Sigmoid colon (tissue), 7 donors: ENCODE measurements around the gene GNAI2. TPM values are rescaled to one million over a fixed set of nuclear protein-coding genes. Genes with fewer than 3 reads are reported as not detected.

ENCODE experiments used
- DNase-seq: peaks from one replicate; pipeline ENCODE4 v3.0.0-alpha.2; 2019
- H3K27ac ChIP-seq, 4 donors: fragments of 200-600 bp; sonication (generic); one replicate each; pipeline ENCODE4 v1.5.1; 2016 to 2019; ENCODE audit warnings: mild to moderate bottlenecking in 1 of 4
- H3K27me3 ChIP-seq, 3 donors: fragments of 200-600 bp; sonication (generic); one replicate each; pipeline ENCODE4 v1.5.1; 2019; ENCODE audit warnings: mild to moderate bottlenecking in 1 of 3
- H3K36me3 ChIP-seq, 4 donors: fragments of 200-600 bp; sonication (generic); one replicate each; pipeline ENCODE4 v1.5.1; 2016 to 2019
- H3K4me1 ChIP-seq, 4 donors: fragments of 200-600 bp; sonication (generic); one replicate each; pipeline ENCODE4 v1.5.1; 2017 to 2019
- H3K4me3 ChIP-seq, 4 donors: fragments of 200-600 bp; sonication (generic); one replicate each; pipeline ENCODE4 v1.5.1; 2017 to 2019; ENCODE audit warnings: mild to moderate bottlenecking in 2 of 4, moderate library complexity in 1 of 4
- H3K9me3 ChIP-seq, 4 donors: fragments of 200-600 bp in 3 of 4; sonication (generic) in 3 of 4; one replicate each; pipeline versions ENCODE4 v1.5.1 to v1.6.1; 2013 to 2019
- CTCF ChIP-seq, 4 experiments: fragments of 450-650 bp in 3 of 4; fragments of 200-600 bp in 1 of 4; IDR thresholded peaks; one replicate each; pipeline ENCODE4 v1.5.1; 2016 to 2019; ENCODE audit warnings: antibody characterized with exemption in 4 of 4, mild to moderate bottlenecking in 3 of 4, moderate library complexity in 2 of 4
- EP300 ChIP-seq, 4 donors: sonication (generic); formaldehyde crosslinking; IDR thresholded peaks; one replicate each; pipeline ENCODE4 v1.6.1; 2017; ENCODE audit warnings: antibody characterized with exemption in 4 of 4
- POLR2A ChIP-seq, 2 donors: fragments of 450-650 bp; IDR thresholded peaks; one replicate each; pipeline ENCODE4 v1.6.1; 2016; ENCODE audit warnings: antibody characterized with exemption in 2 of 2, mild to moderate bottlenecking in 2 of 2, moderate library complexity in 2 of 2
- POLR2AphosphoS5 ChIP-seq, 4 donors: sonication (generic); formaldehyde crosslinking; IDR thresholded peaks; one replicate each; pipeline ENCODE4 v1.6.1; 2017; ENCODE audit warnings: antibody characterized with exemption in 4 of 4
- WGBS, 2 donors: extraction: QIAGEN DNeasy Blood & Tissue Kit; methylation state at CpG; one replicate each; pipeline ENCODE4 v1.1.7; 2013; 5-methylcytosine and 5-hydroxymethylcytosine counted together
- intact Hi-C: fragments of 100-400 bp; cut with DNase I; formaldehyde crosslinking; loops from one replicate; pipeline ENCODE4 v1.15.1; 2023
- polyA plus RNA-seq, 3 donors: library from polyadenylated mRNA; stranded (reverse); fragments of 200-250 nt; gene quantifications; one replicate each; pipeline ENCODE4 v1.2.3, GENCODE V29; 2013
- total RNA-seq, 4 donors: library from RNA; depleted of rRNA; stranded (reverse); fragments of >200 nt; gene quantifications; one replicate each; pipeline ENCODE4 v1.1.0, GENCODE V29; 2016
- donor health status: healthy with polysubstance abuse.
- donor health status: Bipolar disorder and iron deficiency.
- donor health status: healthy.

Gene GNAI2
- total and polyA plus RNA-seq, 7 donors: 43.9 to 171 (median 149) TPM

DNA sequence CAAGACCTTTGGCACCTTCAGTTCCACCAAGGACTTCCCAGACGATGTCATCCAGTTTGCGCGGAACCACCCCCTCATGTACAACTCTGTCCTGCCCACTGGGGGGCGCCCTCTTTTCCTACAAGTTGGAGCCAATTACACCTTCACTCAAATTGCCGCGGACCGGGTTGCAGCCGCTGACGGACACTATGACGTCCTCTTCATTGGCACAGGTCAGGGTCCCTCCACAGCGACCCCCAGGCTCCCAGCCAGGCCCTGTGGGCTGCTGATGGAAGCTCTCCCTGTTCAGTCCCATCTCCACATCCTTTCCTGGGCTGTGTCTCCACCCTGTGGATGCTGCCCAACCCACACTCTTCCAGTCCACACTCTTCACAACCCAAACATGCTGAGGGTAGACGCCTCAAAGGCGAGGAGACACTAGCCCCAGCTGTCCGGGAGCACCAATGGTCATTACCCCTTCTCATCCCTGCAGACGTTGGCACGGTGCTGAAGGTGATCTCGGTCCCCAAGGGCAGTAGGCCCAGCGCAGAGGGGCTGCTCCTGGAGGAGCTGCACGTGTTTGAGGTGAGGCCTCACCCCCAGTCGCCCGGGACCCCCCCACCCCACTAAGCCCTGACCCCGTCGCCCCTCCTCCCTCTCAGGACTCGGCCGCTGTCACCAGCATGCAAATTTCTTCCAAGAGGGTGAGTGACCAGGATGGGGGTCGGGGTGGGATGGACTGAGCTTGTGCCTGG lies 38.5 kb downstream of the GNAI2 start:
- peak; percentile 80 for DNase-seq
- TF ChIP-seq POLR2AphosphoS5 (IDR thresholded peaks at IDR 0.05) (peak in 1 of 4 donors; percentile 17), CTCF (IDR thresholded peaks at IDR 0.05) (peak; percentile 40 to 68 (median 64)), POLR2A (IDR thresholded peaks at IDR 0.05) (no peak)
- intact Hi-C loops: no loop called here
- Histone ChIP-seq H3K4me3 (no peak overlapping the region), H3K4me1 (peaks cover 0 to 41% (median 27%) of the 10 kb centered on the region in 4 donors), H3K36me3 (peaks cover 0 to 11% (median 0%) of the 10 kb centered on the region in 4 donors), H3K27me3 (peaks cover 0 to 21% (median 0%) of the 10 kb centered on the region in 3 donors), H3K27ac (no peak overlapping the region), H3K9me3 (no peaks in the 10 kb centered on the region)
- 37 to 45% methylated on average over 26 of the region's 26 CpGs for WGBS, 2 donors

DNA sequence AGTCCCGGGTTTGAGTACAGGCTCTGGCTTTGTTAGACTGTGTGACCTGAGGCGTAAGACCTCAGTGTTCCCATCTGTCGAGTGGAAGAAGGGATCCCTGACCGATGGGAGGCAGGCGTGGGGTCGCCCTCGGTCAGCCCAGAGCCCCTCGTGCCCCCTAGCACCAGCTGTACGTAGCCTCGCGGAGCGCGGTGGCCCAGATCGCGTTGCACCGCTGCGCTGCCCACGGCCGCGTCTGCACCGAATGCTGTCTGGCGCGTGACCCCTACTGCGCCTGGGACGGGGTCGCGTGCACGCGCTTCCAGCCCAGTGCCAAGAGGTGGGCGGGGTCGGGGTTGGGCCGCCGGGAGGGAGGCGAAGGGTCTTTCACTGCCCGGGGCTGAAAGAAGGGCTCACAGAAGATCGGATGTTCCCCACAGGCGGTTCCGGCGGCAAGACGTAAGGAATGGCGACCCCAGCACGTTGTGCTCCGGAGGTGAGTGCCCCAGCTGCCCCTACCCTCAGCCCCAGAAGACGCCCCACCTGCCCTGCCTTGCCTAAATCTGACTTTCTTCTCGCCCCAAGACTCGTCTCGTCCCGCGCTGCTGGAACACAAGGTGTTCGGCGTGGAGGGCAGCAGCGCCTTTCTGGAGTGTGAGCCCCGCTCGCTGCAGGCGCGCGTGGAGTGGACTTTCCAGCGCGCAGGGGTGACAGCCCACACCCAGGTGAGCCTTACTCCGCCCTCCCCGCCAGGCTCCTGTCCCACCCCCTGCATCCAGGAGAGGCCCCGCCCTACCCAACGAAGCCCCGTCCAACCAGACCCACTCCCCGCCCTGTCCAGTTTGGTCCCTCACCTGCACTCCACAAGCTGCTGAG lies 39.4 kb downstream of the GNAI2 start:
- TF ChIP-seq POLR2AphosphoS5 (IDR thresholded peaks at IDR 0.05): no peak
- TF ChIP-seq CTCF (IDR thresholded peaks at IDR 0.05): no peak
- TF ChIP-seq EP300 (IDR thresholded peaks at IDR 0.05): no peak
- no peak for TF ChIP-seq POLR2A (IDR thresholded peaks at IDR 0.05)
- Histone ChIP-seq H3K27ac (no peak overlapping the region), H3K36me3 (peaks cover 0 to 11% (median 0%) of the 10 kb centered on the region in 4 donors), H3K4me1 (peaks cover 0 to 33% (median 20%) of the 10 kb centered on the region in 4 donors), H3K27me3 (peaks cover 0 to 21% (median 0%) of the 10 kb centered on the region in 3 donors), H3K4me3 (no peak overlapping the region), H3K9me3 (no peaks in the 10 kb centered on the region)
- 46 to 80% methylated on average over 65 of the region's 65 CpGs for WGBS, 2 donors
- intact Hi-C loops: no loop called here
- DNase-seq: peak; percentile 64

DNA sequence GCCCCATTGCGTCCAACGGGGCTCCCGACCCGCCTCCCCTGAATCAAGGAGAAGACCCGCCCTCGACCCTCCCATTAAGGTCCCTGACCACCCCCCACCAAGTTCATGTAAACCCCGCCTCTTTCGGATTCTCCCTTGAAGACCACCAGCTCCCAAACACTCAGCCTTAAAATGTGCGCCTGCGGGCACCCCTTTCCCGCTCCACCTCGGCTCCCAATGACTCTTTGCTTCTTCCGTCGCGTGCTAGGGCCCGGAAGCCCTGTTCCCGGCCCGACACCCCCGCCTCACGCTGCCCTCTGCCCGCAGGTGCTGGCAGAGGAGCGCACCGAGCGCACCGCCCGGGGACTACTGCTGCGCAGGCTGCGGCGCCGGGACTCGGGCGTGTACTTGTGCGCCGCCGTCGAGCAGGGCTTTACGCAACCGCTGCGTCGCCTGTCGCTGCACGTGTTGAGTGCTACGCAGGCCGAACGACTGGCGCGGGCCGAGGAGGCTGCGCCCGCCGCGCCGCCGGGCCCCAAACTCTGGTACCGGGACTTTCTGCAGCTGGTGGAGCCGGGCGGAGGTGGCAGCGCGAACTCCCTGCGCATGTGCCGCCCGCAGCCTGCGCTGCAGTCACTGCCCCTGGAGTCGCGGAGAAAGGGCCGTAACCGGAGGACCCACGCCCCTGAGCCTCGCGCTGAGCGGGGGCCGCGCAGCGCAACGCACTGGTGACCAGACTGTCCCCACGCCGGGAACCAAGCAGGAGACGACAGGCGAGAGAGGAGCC lies 40.2 kb downstream of the GNAI2 start:
- Histone ChIP-seq H3K36me3 (peaks cover 0 to 11% (median 0%) of the 10 kb centered on the region in 4 donors), H3K27me3 (peaks cover 0 to 21% (median 0%) of the 10 kb centered on the region in 3 donors), H3K4me1 (peaks cover 0 to 31% (median 20%) of the 10 kb centered on the region in 4 donors), H3K9me3 (no peaks in the 10 kb centered on the region), H3K27ac (no peak overlapping the region), H3K4me3 (no peak overlapping the region)
- intact Hi-C loops: no loop called here
- 47 to 85% methylated on average over 79 of the region's 79 CpGs for WGBS, 2 donors
- no peak for DNase-seq
- TF ChIP-seq POLR2A (IDR thresholded peaks at IDR 0.05) (no peak), EP300 (IDR thresholded peaks at IDR 0.05) (no peak), POLR2AphosphoS5 (IDR thresholded peaks at IDR 0.05) (no peak), CTCF (IDR thresholded peaks at IDR 0.05) (no peak)

DNA sequence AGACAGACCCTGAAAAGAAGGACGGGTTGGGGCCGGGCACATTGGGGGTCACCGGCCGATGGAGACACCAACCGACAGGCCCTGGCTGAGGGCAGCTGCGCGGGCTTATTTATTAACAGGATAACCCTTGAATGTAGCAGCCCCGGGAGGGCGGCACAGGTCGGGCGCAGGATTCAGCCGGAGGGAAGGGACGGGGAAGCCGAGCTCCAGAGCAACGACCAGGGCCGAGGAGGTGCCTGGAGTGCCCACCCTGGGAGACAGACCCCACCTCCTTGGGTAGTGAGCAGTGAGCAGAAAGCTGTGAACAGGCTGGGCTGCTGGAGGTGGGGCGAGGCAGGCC lies 40.7 kb downstream of the GNAI2 start:
- Histone ChIP-seq H3K4me3 (no peak overlapping the region), H3K36me3 (peaks cover 0 to 11% (median 0%) of the 10 kb centered on the region in 4 donors), H3K27me3 (peaks cover 0 to 21% (median 0%) of the 10 kb centered on the region in 3 donors), H3K4me1 (peaks cover 0 to 31% (median 20%) of the 10 kb centered on the region in 4 donors), H3K27ac (no peak overlapping the region), H3K9me3 (no peaks in the 10 kb centered on the region)
- no peak for DNase-seq
- 80 to 90% methylated on average over 17 of the region's 17 CpGs for WGBS, 2 donors
- intact Hi-C loops: no loop called here
- TF ChIP-seq POLR2AphosphoS5 (IDR thresholded peaks at IDR 0.05) (no peak), CTCF (IDR thresholded peaks at IDR 0.05) (no peak), EP300 (IDR thresholded peaks at IDR 0.05) (no peak), POLR2A (IDR thresholded peaks at IDR 0.05) (no peak)
